Mucosa of descending colon (tissue), 3 donors: ENCODE data around the gene TNK2. TPM values are rescaled to one million over a fixed set of nuclear protein-coding genes. Genes with fewer than 3 reads are reported as not detected.

ENCODE experiments used
- ATAC-seq: fragments of 200-7000 bp; cut with Tn5 transposase; one replicate; pipeline ENCODE4 v1.9.1; 2020; ENCODE audit warnings: mild to moderate bottlenecking, moderate library complexity
- DNase-seq, 3 donors: peaks; one replicate each; pipeline ENCODE4 v3.0.0-alpha.2; 2020
- H3K36me3 ChIP-seq: fragments of 200-600 bp; one replicate; pipeline ENCODE4 v1.8.0; 2021; ENCODE audit warnings: low read depth, mild to moderate bottlenecking
- H3K4me1 ChIP-seq: fragments of 200-600 bp; one replicate; pipeline ENCODE4 v1.8.0; 2021; ENCODE audit warnings: low read depth, mild to moderate bottlenecking
- H3K4me3 ChIP-seq: fragments of 200-600 bp; one replicate; pipeline ENCODE4 v1.8.0; 2021; ENCODE audit warnings: mild to moderate bottlenecking
- H3K9me3 ChIP-seq: fragments of 200-600 bp; one replicate; pipeline ENCODE4 v1.8.0; 2021; ENCODE audit warnings: mild to moderate bottlenecking
- CTCF ChIP-seq: fragments of 200-600 bp; IDR thresholded peaks from one replicate; pipeline ENCODE4 v1.8.0; 2022; ENCODE audit warnings: antibody characterized with exemption, mild to moderate bottlenecking
- intact Hi-C, 2 donors: fragments of 100-400 bp; cut with DNase I in 1 of 2; cut with micrococcal nuclease in 1 of 2; formaldehyde crosslinking; loops; one replicate each; pipeline versions ENCODE4 v1.11.0 to v1.11.1; 2022; cut with DNase I, micrococcal nuclease
- total RNA-seq, 3 donors: library from RNA; stranded (reverse); fragmentation: NEBNext Ultra II Directional in 2 of 3; extraction: Animal tissue kit (Norgen Biotek cat#: 25700) in 2 of 3; gene quantifications; one replicate each; pipeline versions ENCODE4 v1.2.1 to v1.2.4, GENCODE V29; 2021 to 2023
- donor health status: DM: no; HTN: no; CAD: no; lungs with moderate emphysema.
- donor health status: DM: no; HTN: no; CAD: no.
- donor health status: DM: no; HTN: yes; CAD: no.

Gene TNK2
- total RNA-seq, 3 donors from 2014 or later = 16.8 to 61.1 (median 28.0) TPM

GRCh38 chr3:195836476-195837135, 71.7 kb downstream of the TNK2 start:
- ATAC-seq (no peak), DNase-seq (peak in 1 of 3 donors; percentile 41)
- H3K4me1 ChIP-seq = no peaks in the 10 kb centered on the region
- intact Hi-C loops = no loop called here
- no peaks in the 10 kb centered on the region for H3K36me3 ChIP-seq
- no peaks in the 10 kb centered on the region for H3K9me3 ChIP-seq
- H3K4me3 ChIP-seq = no peak overlapping the region
- no peak for TF ChIP-seq CTCF

GRCh38 chr3:195835791-195836190, 72.6 kb downstream of the TNK2 start:
- ATAC-seq = peak; percentile 17

GRCh38 chr3:195834675-195835583, 73.4 kb downstream of the TNK2 start:
- ATAC-seq (peak; percentile 90), DNase-seq (peak; percentile 47 to 80 (median 57))
- TF ChIP-seq CTCF = no peak
- intact Hi-C loops = no loop called here
- no peak overlapping the region for H3K4me3 ChIP-seq
- H3K36me3 ChIP-seq = no peaks in the 10 kb centered on the region
- H3K4me1 ChIP-seq = peaks cover 4% of the 10 kb centered on the region
- H3K9me3 ChIP-seq = no peaks in the 10 kb centered on the region

More at GRCh38 chr3:195835791-195836190, 72.6 kb downstream of the TNK2 start:
- peak in 1 of 3 donors; percentile 45 for DNase-seq
- H3K4me1 ChIP-seq = no peaks in the 10 kb centered on the region
- intact Hi-C loops = no loop called here
- no peaks in the 10 kb centered on the region for H3K36me3 ChIP-seq
- H3K9me3 ChIP-seq = no peaks in the 10 kb centered on the region
- no peak for TF ChIP-seq CTCF
- no peak overlapping the region for H3K4me3 ChIP-seq

- no peaks in the 10 kb centered on the region for H3K9me3 ChIP-seq
- intact Hi-C loops = no loop called here
- no peak overlapping the region for H3K4me3 ChIP-seq
- no peaks in the 10 kb centered on the region for H3K36me3 ChIP-seq
- TF ChIP-seq CTCF = no peak
- DNase-seq = peak; percentile 51 to 73 (median 68)
- ATAC-seq = peak; percentile 48
- H3K4me1 ChIP-seq = peaks cover 16% of the 10 kb centered on the region
Measured at GRCh38 chr3:195829897-195830254, 78.5 kb downstream of the TNK2 start.

- intact Hi-C loops = no loop called here
- Histone ChIP-seq H3K9me3 (no peaks in the 10 kb centered on the region), H3K36me3 (no peaks in the 10 kb centered on the region), H3K4me3 (no peak overlapping the region), H3K4me1 (peaks cover 18% of the 10 kb centered on the region)
- peak; percentile 45 for ATAC-seq
- DNase-seq = peak in 1 of 3 donors; percentile 51
- no peak for TF ChIP-seq CTCF
Measured at GRCh38 chr3:195828762-195829161, 79.6 kb downstream of the TNK2 start.
